CD14-positive monocyte (primary cell): ENCODE data around the gene SLC13A3. TPM values are rescaled to one million over a fixed set of nuclear protein-coding genes. Genes with fewer than 3 reads are reported as not detected.

Source experiments
- DNase-seq, 3 donors: peaks; one replicate each; pipeline ENCODE4 v3.0.0-alpha.2; 2011 to 2022
- H2AFZ ChIP-seq: 2 replicates; pipeline ENCODE4 v1.6.0; 2012; ENCODE audit warnings: mild to moderate bottlenecking, low read depth, low read length, inconsistent platforms; ENCODE audit not compliant: insufficient read depth, poor library complexity, severe bottlenecking
- H3K27ac ChIP-seq, 2 donors: 1 replicate in 1 of 2; 2 replicates in 1 of 2; pipeline ENCODE4 v1.5.1; 2012 to 2013; ENCODE audit warnings: low read length in 2 of 2, control low read depth in 1 of 2, inconsistent platforms in 1 of 2, low read depth in 1 of 2, mild to moderate bottlenecking in 1 of 2
- H3K27me3 ChIP-seq, 2 donors: one replicate each; pipeline versions ENCODE4 v1.6.0 to v1.6.1; 2011 to 2013; ENCODE audit warnings: low read length in 2 of 2; ENCODE audit not compliant: control insufficient read depth in 2 of 2, insufficient read depth in 2 of 2
- H3K36me3 ChIP-seq, 2 donors: replicated peaks in 1 of 2; 1 replicate in 1 of 2; 2 replicates in 1 of 2; pipeline versions ENCODE4 v1.5.1 to v1.6.1; 2012 to 2013; ENCODE audit warnings: low read length in 2 of 2, control low read depth in 1 of 2, inconsistent platforms in 1 of 2, mild to moderate bottlenecking in 1 of 2; ENCODE audit not compliant: insufficient read depth in 2 of 2, control insufficient read depth in 1 of 2
- H3K4me1 ChIP-seq, 2 donors: 1 replicate in 1 of 2; 2 replicates in 1 of 2; pipeline versions ENCODE4 v1.5.1 to v1.6.1; 2012 to 2013; ENCODE audit warnings: low read length in 2 of 2, control low read depth in 1 of 2, inconsistent platforms in 1 of 2, mild to moderate bottlenecking in 1 of 2, moderate library complexity in 1 of 2; ENCODE audit not compliant: insufficient read depth in 2 of 2, control insufficient read depth in 1 of 2
- H3K4me2 ChIP-seq: replicated peaks from 2 replicates; pipeline ENCODE3; 2012; ENCODE audit warnings: low read length, moderate library complexity, mild to moderate bottlenecking; ENCODE audit not compliant: poor library complexity, severe bottlenecking; ENCODE audit errors: extremely low read depth
- H3K4me3 ChIP-seq, 3 experiments: fragments of 200-600 bp in 1 of 3; sonication (generic) in 1 of 3; replicated peaks in 1 of 3; 1 replicate in 2 of 3; 2 replicates in 1 of 3; pipeline ENCODE4 v1.5.1; 2011 to 2013; ENCODE audit warnings: low read length in 3 of 3, mild to moderate bottlenecking in 3 of 3, control low read depth in 2 of 3, low read depth in 2 of 3, inconsistent platforms in 1 of 3, moderate library complexity in 1 of 3
- H3K79me2 ChIP-seq: 2 replicates; pipeline ENCODE4 v1.6.0; 2012; ENCODE audit warnings: mild to moderate bottlenecking, control low read depth, inconsistent platforms, low read length, moderate library complexity; ENCODE audit not compliant: insufficient read depth
- H3K9ac ChIP-seq: 2 replicates; pipeline ENCODE4 v1.6.0; 2017; ENCODE audit warnings: low read length, mild to moderate bottlenecking; ENCODE audit not compliant: insufficient read depth, poor library complexity, severe bottlenecking
- H3K9me3 ChIP-seq, 2 donors: replicated peaks in 1 of 2; 1 replicate in 1 of 2; 2 replicates in 1 of 2; pipeline versions ENCODE4 v1.5.1 to v1.6.1; 2012 to 2013; ENCODE audit warnings: low read length in 2 of 2, control low read depth in 1 of 2; ENCODE audit not compliant: control insufficient read depth in 1 of 2, insufficient read depth in 1 of 2
- H4K20me1 ChIP-seq: 2 replicates; pipeline ENCODE4 v1.6.0; 2012; ENCODE audit warnings: mild to moderate bottlenecking, low read length, control low read depth, moderate library complexity; ENCODE audit not compliant: insufficient read depth
- H3K27ac Mint-ChIP-seq, 7 donors: one replicate each; pipeline ENCODE4 v1.8.0; 2020; ENCODE audit warnings: mild to moderate bottlenecking in 7 of 7, mixed read lengths in 7 of 7, moderate library complexity in 6 of 7, inconsistent platforms in 2 of 7
- H3K27me3 Mint-ChIP-seq, 3 donors: one replicate each; pipeline ENCODE4 v1.8.0; 2021 to 2022; ENCODE audit warnings: low read depth in 3 of 3, mild to moderate bottlenecking in 3 of 3, mixed read lengths in 3 of 3, moderate library complexity in 3 of 3, inconsistent platforms in 1 of 3
- H3K36me3 Mint-ChIP-seq, 2 donors: one replicate each; pipeline ENCODE4 v1.8.0; 2020; ENCODE audit warnings: mixed read lengths in 2 of 2, inconsistent platforms in 1 of 2, mild to moderate bottlenecking in 1 of 2
- H3K4me1 Mint-ChIP-seq: one replicate; pipeline ENCODE4 v1.8.0; 2020; ENCODE audit warnings: mild to moderate bottlenecking, mixed read lengths
- H3K4me3 Mint-ChIP-seq, 2 donors: one replicate each; pipeline ENCODE4 v1.8.0; 2020; ENCODE audit warnings: mild to moderate bottlenecking in 2 of 2, mixed read lengths in 2 of 2, moderate library complexity in 1 of 2
- H3K9me3 Mint-ChIP-seq, 7 donors: one replicate each; pipeline ENCODE4 v1.8.0; 2020 to 2022; ENCODE audit warnings: mixed read lengths in 7 of 7, mild to moderate bottlenecking in 6 of 7, moderate library complexity in 6 of 7, inconsistent platforms in 2 of 7
- WGBS: methylation state at CpG from one replicate; pipeline ENCODE4 v1.1.5; 2013; ENCODE audit warnings: missing lambda C conversion rate; ENCODE audit not compliant: insufficient coverage; 5-methylcytosine and 5-hydroxymethylcytosine counted together
- intact Hi-C, 2 donors: fragments of 100-400 bp; cut with micrococcal nuclease; formaldehyde crosslinking; loops; one replicate each; pipeline versions ENCODE4 v1.15.0 to v1.15.1; 2023
- polyA plus RNA-seq, 3 donors: library from polyadenylated mRNA; depleted of rRNA in 1 of 3; unstranded in 2 of 3; stranded (reverse) in 1 of 3; fragments of 300-500 nt in 2 of 3; fragments of >200 nt in 1 of 3; fragmentation: Illumina TruSeq in 2 of 3; gene quantifications; 1 replicate in 2 of 3; 2 replicates in 1 of 3; pipeline ENCODE4 v1.2.3, GENCODE V29; 2012 to 2021
- TF ChIP-seq, protein P1 (sequence below): fragments of 200-600 bp; IDR thresholded peaks from one replicate; pipeline ENCODE4 v1.8.0; 2022; ENCODE audit warnings: antibody characterized with exemption, mild to moderate bottlenecking

Gene SLC13A3
- polyA plus RNA-seq, 3 donors, result 0.04 TPM; not detected in 2

DNA sequence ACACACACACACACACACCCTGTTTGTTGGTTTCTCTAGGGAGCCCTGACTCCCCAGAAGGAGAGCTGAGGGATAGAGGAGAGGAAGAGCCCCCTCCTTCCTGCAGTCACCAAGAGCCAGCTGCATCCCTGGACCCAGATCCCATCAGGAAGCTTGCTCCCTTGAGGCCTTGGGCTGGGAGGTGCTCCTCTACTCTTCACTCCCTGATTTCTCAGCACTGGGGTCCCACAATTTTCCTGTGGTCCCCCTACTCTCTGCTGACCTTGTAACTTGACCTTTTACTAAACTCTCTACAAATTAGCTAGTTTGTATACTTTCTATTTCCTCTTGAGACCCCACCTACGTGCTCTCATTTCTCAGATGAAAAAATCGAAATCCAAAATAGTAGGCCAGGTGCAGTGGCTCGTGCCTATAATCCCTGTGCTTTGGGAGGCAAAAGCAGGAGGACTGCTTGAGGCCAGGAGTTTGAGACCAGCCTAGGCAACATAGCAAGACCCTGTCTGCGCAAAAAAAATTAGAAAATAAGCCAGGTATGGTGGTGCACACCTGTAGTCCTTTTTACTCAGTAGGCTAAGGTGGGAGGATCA, 95.8 kb downstream of the SLC13A3 start:
- no peaks in the 10 kb centered on the region for H3K9me3 ChIP-seq
- H3K27ac ChIP-seq, result no peak overlapping the region
- no peak overlapping the region for H3K4me3 ChIP-seq
- Mint-ChIP-seq H3K9me3 (no peaks in the 10 kb centered on the region), H3K27me3 (peaks cover 5 to 10% (median 7%) of the 10 kb centered on the region in 3 donors), H3K36me3 (peaks cover 0 to 3% of the 10 kb centered on the region in 2 donors), H3K4me3 (no peak overlapping the region), H3K4me1 (peaks cover 25% of the 10 kb centered on the region), H3K27ac (no peak overlapping the region)
- H3K4me1 ChIP-seq, result peaks cover 24 to 27% of the 10 kb centered on the region in 2 donors
- H3K36me3 ChIP-seq, result no peaks in the 10 kb centered on the region
- 95% methylated on average over 4 of the region's 4 CpGs for WGBS
- no peak for DNase-seq
- no peaks in the 10 kb centered on the region for H3K79me2 ChIP-seq
- peaks cover 2 to 3% of the 10 kb centered on the region in 2 donors for H3K27me3 ChIP-seq
- H3K4me2 ChIP-seq, result no peak overlapping the region
- TF ChIP-seq, protein P1, sequence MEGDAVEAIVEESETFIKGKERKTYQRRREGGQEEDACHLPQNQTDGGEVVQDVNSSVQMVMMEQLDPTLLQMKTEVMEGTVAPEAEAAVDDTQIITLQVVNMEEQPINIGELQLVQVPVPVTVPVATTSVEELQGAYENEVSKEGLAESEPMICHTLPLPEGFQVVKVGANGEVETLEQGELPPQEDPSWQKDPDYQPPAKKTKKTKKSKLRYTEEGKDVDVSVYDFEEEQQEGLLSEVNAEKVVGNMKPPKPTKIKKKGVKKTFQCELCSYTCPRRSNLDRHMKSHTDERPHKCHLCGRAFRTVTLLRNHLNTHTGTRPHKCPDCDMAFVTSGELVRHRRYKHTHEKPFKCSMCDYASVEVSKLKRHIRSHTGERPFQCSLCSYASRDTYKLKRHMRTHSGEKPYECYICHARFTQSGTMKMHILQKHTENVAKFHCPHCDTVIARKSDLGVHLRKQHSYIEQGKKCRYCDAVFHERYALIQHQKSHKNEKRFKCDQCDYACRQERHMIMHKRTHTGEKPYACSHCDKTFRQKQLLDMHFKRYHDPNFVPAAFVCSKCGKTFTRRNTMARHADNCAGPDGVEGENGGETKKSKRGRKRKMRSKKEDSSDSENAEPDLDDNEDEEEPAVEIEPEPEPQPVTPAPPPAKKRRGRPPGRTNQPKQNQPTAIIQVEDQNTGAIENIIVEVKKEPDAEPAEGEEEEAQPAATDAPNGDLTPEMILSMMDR, result no peak
- intact Hi-C loops, result loop anchor here in 1 of 2 donors (10.0 kb wide), 1 partner anchor 129 kb away; the partner anchor contains the start of gene TP53RK
- no peak overlapping the region for H3K9ac ChIP-seq
- H2AFZ ChIP-seq, result no peak overlapping the region
- no peaks in the 10 kb centered on the region for H4K20me1 ChIP-seq

DNA sequence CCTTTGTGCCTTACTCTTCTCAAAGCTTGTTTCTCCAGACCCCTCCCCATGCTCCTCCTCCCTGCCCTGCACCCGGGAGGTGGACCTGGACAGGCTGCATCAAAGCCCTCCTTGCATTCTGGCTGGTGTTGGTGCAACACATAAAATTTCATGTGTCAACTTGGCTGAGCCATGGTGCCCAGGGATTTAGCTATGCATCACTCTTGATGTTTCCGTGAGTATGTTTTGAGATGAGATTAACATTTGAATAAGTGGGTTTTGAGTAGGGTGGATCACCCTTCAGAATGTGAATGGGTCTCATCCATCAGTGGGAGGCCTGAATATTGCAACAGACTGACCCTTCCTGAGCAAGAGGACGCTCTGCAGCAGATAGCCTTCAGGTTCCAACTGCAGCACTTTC, 96.4 kb downstream of the SLC13A3 start:
- H3K27ac ChIP-seq, result no peak overlapping the region
- no peak overlapping the region for H2AFZ ChIP-seq
- no peak overlapping the region for H3K4me2 ChIP-seq
- no peak for DNase-seq
- Mint-ChIP-seq H3K27ac (peak overlapping the region in 2 of 7 donors; percentile 28 to 47), H3K27me3 (peaks cover 8 to 12% (median 9%) of the 10 kb centered on the region in 3 donors), H3K4me3 (no peak overlapping the region), H3K9me3 (no peaks in the 10 kb centered on the region), H3K36me3 (peaks cover 0 to 3% of the 10 kb centered on the region in 2 donors), H3K4me1 (peaks cover 29% of the 10 kb centered on the region)
- H3K4me1 ChIP-seq, result peaks cover 26 to 29% of the 10 kb centered on the region in 2 donors
- H3K79me2 ChIP-seq, result no peaks in the 10 kb centered on the region
- H3K4me3 ChIP-seq, result no peak overlapping the region
- TF ChIP-seq, protein P1, result no peak
- H3K27me3 ChIP-seq, result peaks cover 2 to 7% of the 10 kb centered on the region in 2 donors
- intact Hi-C loops, result loop anchor here in 1 of 2 donors (10.0 kb wide), 1 partner anchor 130 kb away; the partner anchor contains the start of gene TP53RK
- H4K20me1 ChIP-seq, result no peaks in the 10 kb centered on the region
- H3K9me3 ChIP-seq, result no peaks in the 10 kb centered on the region
- 88% methylated on average over 3 of the region's 3 CpGs for WGBS
- H3K36me3 ChIP-seq, result no peaks in the 10 kb centered on the region
- H3K9ac ChIP-seq, result no peak overlapping the region
